ENCODE results near the gene RAD54L2. TPM values are rescaled to one million over a fixed set of nuclear protein-coding genes. Genes with fewer than 3 reads are reported as not detected.

The RAD54L2 gene
- total and polyA plus RNA-seq, 9 of the 15 experiments (the other 6 are each of a cell fraction or from before 2014, with no cell fraction given) = 1.3 to 12.2 (median 5.4) TPM

- TF ChIP-seq CREB3 (tag; conservative IDR thresholded peaks at IDR 0.05; ENCODE audit: low read depth) (no peak), PCBP1 (IDR thresholded peaks at IDR 0.05; ENCODE audit: low read depth, low read length, poor library complexity, severe bottlenecking) (no peak), SMC3 (conservative IDR thresholded peaks at IDR 0.05; ENCODE audit: insufficient read depth, low read depth, low read length) (no peak), ILF3 (IDR thresholded peaks at IDR 0.05; ENCODE audit: borderline replicate concordance) (no peak), PHF8 (IDR thresholded peaks at IDR 0.05; ENCODE audit: borderline replicate concordance, low read length) (peak; percentile 40; the same call in 1 of the 2 replicates), HES1 (IDR thresholded peaks at IDR 0.05; ENCODE audit: low read depth) (peak; percentile 50; the same call in 1 of the 2 replicates), ZNF174 (CRISPR knock-in tag; IDR thresholded peaks at IDR 0.05) (no peak), ERF (CRISPR knock-in tag; IDR thresholded peaks at IDR 0.05) (no peak), POLR2G (IDR thresholded peaks at IDR 0.05; ENCODE audit: low read depth, low read length) (peak; percentile 42), ZBTB7A (IDR thresholded peaks at IDR 0.05; ENCODE audit: borderline replicate concordance, control insufficient read depth, low read depth, low read length) (0 out of 2 replicates have a peak, but pooled peaks have one; percentile 3), REST (IDR thresholded peaks at IDR 0.05; ENCODE audit: borderline replicate concordance) (no peak), REST (CRISPR knock-in tag; IDR thresholded peaks at IDR 0.05; ENCODE audit: low read depth) (no peak), NR0B1 (IDR thresholded peaks at IDR 0.05; ENCODE audit: partially characterized antibody) (no peak), MXI1 (IDR thresholded peaks at IDR 0.05; ENCODE audit: low read depth, low read length) (0 out of 2 replicates have a peak, but pooled peaks have one; percentile 28), FOS (IDR thresholded peaks at IDR 0.05; ENCODE audit: extremely low read depth, insufficient read length) (no peak)
These were observed 39.4 kb upstream of the RAD54L2 start (continued) for GRCh38 chr3:51498876-51499738.

Measured in K562 (cell line).